Fibroblast of skin of left biceps (primary cell): ENCODE measurements around the gene FBXL16.

Source experiments
- DNase-seq, 2 experiments: peaks; one replicate each; pipeline ENCODE4 v3.0.0-alpha.2; 2013; ENCODE audit warnings: low read depth in 2 of 2

The FBXL16 gene

DNA sequence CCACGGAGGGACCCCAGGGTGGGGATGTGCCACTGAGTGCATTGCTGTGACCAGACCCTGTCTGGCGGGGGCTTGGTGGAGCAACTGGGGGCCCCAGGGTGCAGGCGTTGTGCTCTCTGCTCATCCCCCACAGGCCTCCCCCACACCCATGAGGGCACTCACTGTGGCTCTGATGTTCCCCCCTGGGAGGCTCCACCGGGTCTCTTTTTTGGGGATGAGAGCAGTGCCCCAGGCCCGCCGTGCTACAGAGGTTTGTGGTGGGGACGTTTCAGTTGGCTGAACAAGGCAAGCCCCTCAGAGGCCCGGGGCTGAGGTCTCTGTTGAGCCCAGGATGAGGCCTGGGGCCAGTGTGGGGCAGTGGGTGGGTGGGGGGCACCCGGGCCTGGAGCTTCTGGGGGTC is 18.1 kb upstream of the FBXL16 start:
- DNase-seq = no peak

DNA sequence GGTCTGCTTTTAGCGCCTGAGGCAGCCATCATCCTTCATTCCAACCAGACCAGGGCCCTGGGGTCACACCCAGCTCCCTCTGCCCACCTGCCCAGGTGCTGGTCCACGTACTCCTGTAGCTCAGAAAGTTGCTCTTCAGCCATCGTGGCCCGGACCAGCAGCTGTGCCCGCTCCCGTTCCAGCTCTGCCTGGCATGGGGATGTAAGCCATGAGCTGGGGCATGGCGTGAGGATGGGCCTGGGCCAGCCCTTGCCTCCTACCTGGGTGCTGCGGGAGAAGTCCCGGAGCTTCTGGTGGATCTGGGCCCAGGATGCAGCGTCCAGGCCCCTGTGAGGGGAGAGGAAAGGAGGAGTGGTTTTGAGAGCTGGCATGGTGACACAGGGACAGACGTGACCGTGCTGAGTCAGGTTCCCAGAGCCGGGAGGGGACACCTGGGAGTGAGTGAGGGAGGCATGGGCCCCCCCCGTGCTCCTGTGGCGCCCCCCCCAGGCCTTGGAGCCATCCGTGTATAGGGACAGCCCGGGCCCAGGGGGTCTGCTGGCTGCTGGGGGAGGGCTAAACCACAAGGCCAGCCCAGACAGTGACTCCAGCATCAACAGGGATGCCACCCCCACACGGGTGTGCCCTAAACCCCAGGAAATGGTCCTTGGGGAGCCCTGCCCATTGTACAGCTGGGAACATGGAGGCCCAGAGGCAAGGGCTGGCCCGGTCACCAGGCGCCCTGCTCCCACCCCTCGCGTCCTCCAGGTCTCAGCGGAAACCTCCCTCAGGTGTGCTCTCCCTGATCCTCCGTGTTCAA is 17.4 kb upstream of the FBXL16 start:
- no peak for DNase-seq

- no peak for DNase-seq
These were observed 16.4 kb upstream of the FBXL16 start for GRCh38 chr16:721765-722540.

- DNase-seq = no peak
These were observed 15.6 kb upstream of the FBXL16 start, which contains the start of gene ANTKMT for GRCh38 chr16:720990-721764. ANTKMT (plus strand) TSS chr16:721146; CDS start chr16:721275, 129 bp downstream.

- DNase-seq = no peak
These were observed 14.9 kb upstream of the FBXL16 start for GRCh38 chr16:720447-720989.

DNA sequence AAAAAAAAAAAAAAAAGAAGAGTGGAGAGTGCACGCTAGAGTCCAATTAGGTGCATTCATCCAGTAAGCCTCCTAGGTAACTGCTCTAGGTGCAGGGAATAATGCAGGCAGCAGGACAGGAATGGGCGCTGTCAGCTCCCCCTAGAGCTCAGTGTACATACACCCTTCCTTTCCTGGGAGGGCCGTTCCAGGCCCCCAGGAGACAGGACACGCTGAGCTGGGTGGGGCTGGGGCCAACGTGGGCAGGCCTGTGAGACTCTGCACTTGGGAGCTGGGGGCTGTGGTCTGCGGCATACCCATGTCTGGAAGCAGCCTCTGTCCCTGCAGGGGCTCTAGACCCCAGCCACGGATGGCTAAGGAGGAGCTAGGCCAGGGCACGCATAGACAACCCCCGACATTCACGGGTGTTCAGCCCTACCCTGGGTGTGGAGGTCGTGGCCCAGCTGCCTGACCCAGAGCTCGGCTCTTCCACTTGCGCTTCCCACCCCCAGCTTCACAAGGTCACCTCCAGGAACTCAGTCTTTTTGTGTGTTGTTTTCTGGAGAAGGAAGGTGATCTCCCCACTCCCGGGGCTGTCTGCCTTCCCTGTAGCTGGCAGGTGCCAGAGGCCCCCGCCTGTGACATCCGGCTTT is 14.3 kb upstream of the FBXL16 start:
- no peak for DNase-seq

GRCh38 chr16:718922-719321 is 13.3 kb upstream of the FBXL16 start:
- no peak for DNase-seq

DNA sequence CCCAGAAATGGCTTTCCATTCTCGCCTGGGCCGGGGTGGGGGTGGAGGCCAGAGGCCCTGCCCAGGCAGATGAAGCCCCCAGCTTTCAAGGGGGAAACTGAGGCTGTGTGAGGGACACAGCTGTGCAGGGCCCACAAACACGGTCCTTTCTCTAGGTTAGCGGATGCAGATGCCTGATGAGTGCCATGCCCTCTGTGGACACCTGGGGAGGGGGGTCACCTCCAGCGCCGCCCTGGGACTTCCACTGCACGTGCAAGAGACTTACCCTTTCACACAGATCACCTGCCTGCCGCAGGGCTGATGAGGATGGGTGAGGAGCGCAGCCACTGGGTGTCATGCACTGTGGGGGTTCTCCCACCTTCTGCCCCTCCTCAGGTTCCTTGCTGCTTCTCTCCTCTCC is 12.8 kb upstream of the FBXL16 start:
- DNase-seq = no peak

- DNase-seq = no peak
These were observed 12.0 kb upstream of the FBXL16 start for GRCh38 chr16:717450-718245.

DNA sequence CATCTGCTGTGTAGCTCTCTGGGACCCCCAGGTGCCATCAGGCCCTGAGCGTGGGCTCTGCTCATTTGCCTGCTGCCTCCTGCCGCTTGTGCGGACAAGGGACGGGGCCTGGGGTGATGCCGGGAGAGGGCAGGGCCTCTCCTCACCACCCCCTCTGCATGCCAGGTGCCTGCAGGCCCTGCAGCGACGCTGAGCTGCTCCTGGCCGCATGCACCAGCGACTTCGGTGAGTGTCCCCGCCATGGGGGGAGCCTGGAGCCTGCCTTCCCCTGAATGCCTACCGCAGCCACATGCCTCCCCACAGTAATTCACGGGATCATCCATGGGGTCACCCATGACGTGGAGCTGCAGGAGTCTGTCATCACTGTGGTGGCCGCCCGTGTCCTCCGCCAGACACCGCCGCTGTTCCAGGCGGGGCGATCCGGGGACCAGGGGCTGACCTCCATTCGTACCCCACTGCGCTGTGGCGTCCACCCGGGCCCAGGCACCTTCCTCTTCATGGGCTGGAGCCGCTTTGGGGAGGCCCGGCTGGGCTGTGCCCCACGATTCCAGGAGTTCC is 11.2 kb upstream of the FBXL16 start:
- DNase-seq = no peak

DNA sequence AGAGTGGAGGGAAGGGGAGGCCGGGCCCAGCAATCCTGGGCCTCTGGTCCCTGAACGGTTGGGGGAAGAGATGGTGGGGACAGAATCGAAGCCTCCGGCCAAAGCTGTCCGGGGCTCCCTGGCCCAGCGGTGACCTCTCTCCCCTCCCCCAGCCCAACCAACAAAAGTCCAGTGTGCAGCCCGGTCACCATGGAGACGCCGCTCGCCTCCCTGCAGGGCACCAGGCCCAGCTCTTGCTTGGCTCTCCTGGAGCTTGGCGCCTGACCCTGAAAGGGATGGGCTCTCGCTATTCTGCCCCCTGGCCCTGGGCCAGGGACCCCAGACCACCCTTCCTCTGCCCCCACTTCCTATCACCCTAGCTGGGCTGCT is 10.6 kb upstream of the FBXL16 start:
- DNase-seq = no peak

GRCh38 chr16:715477-716199 is 10.0 kb upstream of the FBXL16 start:
- DNase-seq = no peak

DNA sequence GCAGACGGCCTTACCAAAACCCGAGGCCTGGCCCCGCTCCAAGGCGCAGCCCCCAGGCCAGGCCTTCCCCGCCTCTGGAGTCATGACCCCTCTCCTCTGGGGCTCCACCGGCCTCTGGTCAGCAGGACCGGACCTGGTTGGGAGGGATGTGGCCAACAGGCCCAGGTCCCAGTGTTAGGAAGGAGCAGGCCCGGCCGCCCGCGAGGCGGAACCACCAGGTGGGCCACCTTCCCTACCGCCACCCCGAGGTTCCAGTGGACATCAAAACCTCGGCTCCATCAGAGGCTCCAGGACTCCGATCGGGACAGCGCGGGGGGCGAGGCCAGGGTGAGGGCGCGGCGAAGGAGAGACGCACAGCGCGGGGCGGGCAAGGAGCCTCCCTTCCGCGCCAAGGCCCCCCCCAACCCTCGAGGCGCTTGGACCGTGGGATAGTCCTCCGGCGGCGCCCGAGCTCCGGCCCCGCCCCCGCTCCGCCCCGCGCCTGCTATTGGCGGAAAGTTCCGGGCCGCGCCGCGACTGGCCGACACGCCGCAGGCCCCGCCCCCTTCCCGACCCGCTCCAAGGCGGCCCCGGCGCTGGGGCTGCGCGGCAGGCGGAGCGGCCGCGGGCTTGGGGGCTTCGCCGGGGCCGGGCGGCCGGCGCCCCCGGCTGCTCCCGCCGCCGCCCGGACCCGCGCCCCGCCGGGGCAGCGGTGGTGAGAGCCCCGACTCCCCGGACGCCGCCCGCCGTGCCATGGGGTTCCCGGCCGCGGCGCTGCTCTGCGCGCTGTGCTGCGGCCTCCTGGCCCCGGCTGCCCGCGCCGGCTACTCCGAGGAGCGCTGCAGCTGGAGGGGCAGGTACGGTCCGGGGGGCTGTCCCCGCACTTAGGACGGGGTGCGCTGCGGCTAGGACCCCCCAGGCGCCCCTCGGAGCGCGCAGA is 9.2 kb upstream of the FBXL16 start, which contains the start of gene METRN:
Gene METRN (plus strand): TSS at position 561 of the 919 bp plus-strand sequence. CDS start 172 bp downstream, at position 733.
- DNase-seq = peak in 1 of 2 experiments; percentile 57

GRCh38 chr16:714079-714478 is 8.5 kb upstream of the FBXL16 start:
- no peak for DNase-seq

GRCh38 chr16:712740-713250 is 7.2 kb upstream of the FBXL16 start:
- DNase-seq = peak; percentile 59 to 63

- DNase-seq = no peak
These were observed 6.1 kb upstream of the FBXL16 start for GRCh38 chr16:711548-712320.

GRCh38 chr16:711084-711483 is 5.5 kb upstream of the FBXL16 start:
- DNase-seq = no peak
